Endothelial cell of umbilical vein (primary cell): ENCODE results near the gene CDYL. TPM values are rescaled to one million over a fixed set of nuclear protein-coding genes. Genes with fewer than 3 reads are reported as not detected.

Experiments
- BruUV-seq: library from RNA; stranded (reverse); fragments of 400-500 nt; replicated peaks from 2 replicates; lab custom pipeline; 2021; lab: Mats Ljungman, UMichigan
- CTCF ChIA-PET: fragments of 300-600, 350-600 bp; sonication (Branson Sonifier 250); formaldehyde crosslinking; loops from one replicate; lab custom pipeline; 2021; ENCODE audit warnings: antibody characterized with exemption, inconsistent platforms; lab: Charles Lee
- POLR2A ChIA-PET: fragments of 300-600, 350-600 bp; sonication (Branson Sonifier 250); formaldehyde crosslinking; loops from one replicate; lab custom pipeline; 2021; ENCODE audit warnings: antibody characterized with exemption, inconsistent platforms; lab: Charles Lee
- DNase-seq: peaks from one replicate; pipeline ENCODE4 v3.0.0-alpha.2; 2011; ENCODE audit warnings: low read depth, low spot score
- FAIRE-seq: peaks from 2 replicates; lab custom pipeline; 2011; peaks lifted over from hg19 to GRCh38; lab: Jason Lieb, UNC
- H2AFZ ChIP-seq: 2 replicates; pipeline ENCODE4 v1.6.0; 2012; ENCODE audit warnings: low read depth, low read length, control low read depth, inconsistent platforms
- H3K27ac ChIP-seq: 2 replicates; pipeline ENCODE4 v1.5.1; 2011; ENCODE audit warnings: low read depth, mild to moderate bottlenecking, control low read depth, low read length, moderate library complexity; ENCODE audit not compliant: insufficient read depth
- H3K27me3 ChIP-seq, 2 experiments: 2 replicates each; pipeline versions ENCODE4 v1.6.0 to v1.6.1; 2011; ENCODE audit warnings: low read length in 2 of 2, mixed read lengths in 1 of 2; ENCODE audit not compliant: control insufficient read depth in 2 of 2, insufficient read depth in 2 of 2
- H3K36me3 ChIP-seq, 2 experiments: 2 replicates in 1 of 2; 3 replicates in 1 of 2; pipeline ENCODE4 v1.5.1; 2011; ENCODE audit warnings: low read length in 2 of 2, mild to moderate bottlenecking in 1 of 2, moderate library complexity in 1 of 2; ENCODE audit not compliant: control insufficient read depth in 2 of 2, insufficient read depth in 2 of 2; ENCODE audit errors: extremely low read depth in 1 of 2
- H3K4me1 ChIP-seq: 3 replicates; pipeline ENCODE4 v1.5.1; 2011; ENCODE audit warnings: mild to moderate bottlenecking, low read length; ENCODE audit not compliant: control insufficient read depth, insufficient read depth; ENCODE audit errors: extremely low read depth
- H3K4me2 ChIP-seq: 2 replicates; pipeline ENCODE4 v1.6.1; 2011; ENCODE audit warnings: low read length, control low read depth, mixed read lengths; ENCODE audit not compliant: insufficient read depth
- H3K4me3 ChIP-seq, 3 experiments: fragments of 200-600 bp in 1 of 3; sonication (generic), shearing (Covaris generic) in 1 of 3; replicated peaks in 1 of 3; 2 replicates each; pipeline ENCODE4 v1.5.1; 2011 to 2016; ENCODE audit warnings: control low read depth in 3 of 3, low read length in 3 of 3, mild to moderate bottlenecking in 2 of 3, inconsistent platforms in 1 of 3, low read depth in 1 of 3, moderate library complexity in 1 of 3; ENCODE audit not compliant: insufficient read depth in 1 of 3
- H3K79me2 ChIP-seq: 2 replicates; pipeline ENCODE4 v1.6.0; 2012; ENCODE audit warnings: low read length, inconsistent platforms; ENCODE audit not compliant: control insufficient read depth, insufficient read depth
- H3K9ac ChIP-seq: replicated peaks from 2 replicates; pipeline ENCODE3; 2011; ENCODE audit warnings: low read length, control low read depth; ENCODE audit not compliant: insufficient read depth; ENCODE audit errors: extremely low read depth
- H3K9me1 ChIP-seq: replicated peaks from 3 replicates; pipeline ENCODE4 v1.6.0; 2011; ENCODE audit warnings: mild to moderate bottlenecking, low read length; ENCODE audit not compliant: control insufficient read depth, insufficient read depth; ENCODE audit errors: extremely low read depth
- H3K9me3 ChIP-seq: replicated peaks from 2 replicates; pipeline ENCODE4 v1.5.1; 2012; ENCODE audit warnings: low read length, inconsistent platforms; ENCODE audit not compliant: control insufficient read depth, insufficient read depth
- H4K20me1 ChIP-seq: replicated peaks from 2 replicates; pipeline ENCODE3; 2011; ENCODE audit warnings: mild to moderate bottlenecking, low read length; ENCODE audit not compliant: control insufficient read depth, insufficient read depth; ENCODE audit errors: extremely low read depth
- CTCF ChIP-seq, 2 donors: IDR thresholded peaks; 1 replicate in 1 of 2; 2 replicates in 1 of 2; pipeline ENCODE4 v1.5.1; 2011; ENCODE audit warnings: low read length in 2 of 2, mild to moderate bottlenecking in 2 of 2, moderate library complexity in 2 of 2, control low read depth in 1 of 2, inconsistent platforms in 1 of 2, low read depth in 1 of 2; ENCODE audit not compliant: insufficient read depth in 1 of 2; ENCODE audit errors: extremely low read depth in 1 of 2
- EZH2 ChIP-seq: IDR thresholded peaks from 2 replicates; pipeline ENCODE4 v1.6.1; 2012; ENCODE audit warnings: borderline replicate concordance, low read depth, mild to moderate bottlenecking, moderate library complexity, low read length, inconsistent platforms; ENCODE audit not compliant: severe bottlenecking
- FOS ChIP-seq: IDR thresholded peaks from 2 replicates; pipeline ENCODE4 v1.6.1; 2011; ENCODE audit warnings: mild to moderate bottlenecking, low read length, moderate library complexity, borderline replicate concordance; ENCODE audit not compliant: insufficient read depth
- JUN ChIP-seq: IDR thresholded peaks from 2 replicates; pipeline ENCODE4 v1.6.1; 2011; ENCODE audit warnings: borderline replicate concordance, low read depth; ENCODE audit not compliant: insufficient read length, insufficient read depth
- MAX ChIP-seq: IDR thresholded peaks from 2 replicates; pipeline ENCODE4 v1.6.1; 2011; ENCODE audit not compliant: insufficient read depth, insufficient read length
- MYC ChIP-seq: IDR thresholded peaks from one replicate; pipeline ENCODE4 v1.6.1; 2011; ENCODE audit warnings: mild to moderate bottlenecking, low read depth, low read length
- POLR2A ChIP-seq: IDR thresholded peaks from 2 replicates; pipeline ENCODE4 v1.6.1; 2012; ENCODE audit warnings: low read depth, mild to moderate bottlenecking, control low read depth, low read length
- POLR2AphosphoS5 ChIP-seq: IDR thresholded peaks from 2 replicates; pipeline ENCODE4 v1.6.1; 2012; ENCODE audit warnings: low read depth, mild to moderate bottlenecking, control low read depth, low read length, moderate library complexity; ENCODE audit not compliant: insufficient read depth
- dilution Hi-C: fragments of 300-500 bp; cut with MboI; formaldehyde crosslinking; loops from one replicate; pipeline ENCODE4 v1.15.0; 2019; ENCODE audit warnings: low sequenced_read_pairs; ENCODE audit not compliant: extremely low pct_ligation_motif_present
- intact Hi-C: fragments of 100-400 bp; cut with micrococcal nuclease; formaldehyde crosslinking; loops from one replicate; pipeline ENCODE4 v1.10.0; 2022
- polyA plus RNA-seq, 4 experiments: library from polyadenylated mRNA; depleted of rRNA in 3 of 4; stranded (reverse) in 3 of 4; unstranded in 1 of 4; fragments of >200 nt; gene quantifications; 2 replicates each; pipeline versions ENCODE4 v1.2.1 to v1.2.3, GENCODE V29; 2011 to 2012; ENCODE audit warnings: missing spikeins in 1 of 4
- total RNA-seq: library from RNA; stranded (reverse); gene quantifications from 2 replicates; pipeline ENCODE4 v1.2.3, GENCODE V29; 2021

Gene CDYL
- total and polyA plus RNA-seq, 2 donors (not counting 3 experiments of a cell fraction or from before 2014, with no cell fraction given), result 10.2 to 35.6 TPM

GRCh38 chr6:5003604-5004372, 227.6 kb downstream of the CDYL start, which contains the start of gene RPP40:
Gene RPP40, minus strand, starts transcription at chr6:5004037. Its CDS starts 35 bp downstream, at chr6:5004002.
- CTCF ChIA-PET, result interaction anchor here (0.8 to 2.4 kb wide), 12 partner anchors 10 to 953 kb away, joined by 3 to 12 read pairs (median 4); partner anchors contain the start of gene PPP1R3G
- H3K4me1 ChIP-seq, result peaks cover 7% of the 10 kb centered on the region
- H4K20me1 ChIP-seq, result no peaks in the 10 kb centered on the region
- dilution Hi-C loops (no loop called here), intact Hi-C loops (loop anchor here (1.0 kb wide), 7 partner anchors 9 to 690 kb away; partner anchors contain the start of gene PPP1R3G)
- peak within 1 kb of the TSS; percentile 84 for H3K4me2 ChIP-seq
- peaks cover 0 to 6% of the 10 kb centered on the region in 2 experiments for H3K36me3 ChIP-seq
- H3K9ac ChIP-seq, result peak within 1 kb of the TSS; percentile 79
- H3K4me3 ChIP-seq, result peak within 1 kb of the TSS; percentile 51 to 72 (median 63)
- H3K27ac ChIP-seq, result peak within 1 kb of the TSS; percentile 79
- peak within 1 kb of the TSS; percentile 97 for H2AFZ ChIP-seq
- DNase-seq (peak; percentile 98), FAIRE-seq (peak; percentile 94)
- H3K27me3 ChIP-seq, result no peaks in the 10 kb centered on the region
- no peaks in the 10 kb centered on the region for H3K79me2 ChIP-seq
- no peaks in the 10 kb centered on the region for H3K9me3 ChIP-seq
- POLR2A ChIA-PET, result interaction anchor here (0.6 to 0.7 kb wide), 2 partner anchors 9 to 102 kb away, joined by 4 read pairs; no protein-coding TSS in a partner anchor
- peak; percentile 59 for TF ChIP-seq MAX
- peak; percentile 5 for TF ChIP-seq MYC
- TF ChIP-seq FOS, result no peak
- peak; percentile 88 for TF ChIP-seq POLR2A
- TF ChIP-seq POLR2AphosphoS5, result peak; percentile 76
- TF ChIP-seq EZH2, result no peak
- TF ChIP-seq CTCF (IDR thresholded peaks at IDR 0.05; ENCODE audit: extremely low read depth in 1 of 2, insufficient read depth in 1 of 2, low read depth in 1 of 2, low read length in 2 of 2), result peak; percentile 74 to 85
- TF ChIP-seq JUN, result no peak
- TSS peak; percentile 86 for BruUV-seq
- no peaks in the 10 kb centered on the region for H3K9me1 ChIP-seq
